Fibroblast of lung (primary cell): ENCODE results near the gene SRRM5.

Experiments used
- EZH2 ChIP-seq: IDR thresholded peaks from 2 replicates; pipeline ENCODE4 v1.5.1; 2012; ENCODE audit warnings: low read length, control low read depth, mild to moderate bottlenecking; ENCODE audit errors: missing control alignments
- TF ChIP-seq, protein P1 (sequence below), 2 donors: IDR thresholded peaks in 1 of 2; conservative IDR thresholded peaks in 1 of 2; 1 replicate in 1 of 2; 2 replicates in 1 of 2; pipeline ENCODE4 v1.5.1; 2011 to 2012; ENCODE audit warnings: low read length in 2 of 2, control low read depth in 1 of 2, inconsistent platforms in 1 of 2, low read depth in 1 of 2, mild to moderate bottlenecking in 1 of 2

DNA sequence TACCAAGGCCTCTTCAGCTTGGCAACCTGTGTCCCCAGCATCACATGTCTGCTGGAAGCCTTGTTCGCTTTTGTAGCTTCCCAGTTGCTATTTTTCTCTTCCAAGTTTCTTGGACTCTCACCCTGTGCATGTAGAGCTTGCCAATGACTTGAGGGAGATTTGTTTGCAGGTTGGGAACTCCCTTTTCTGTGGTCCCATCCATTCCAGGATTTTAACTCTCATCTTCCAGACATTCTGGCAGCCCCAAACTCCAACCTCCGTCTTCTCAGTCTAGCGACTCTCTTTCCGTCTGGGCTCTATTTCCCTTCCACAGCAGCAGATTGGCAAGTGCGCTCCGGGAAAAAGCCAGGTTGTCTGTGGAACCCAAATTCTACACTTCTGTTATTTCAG, 49.1 kb downstream of the SRRM5 start:
- TF ChIP-seq, protein P1, sequence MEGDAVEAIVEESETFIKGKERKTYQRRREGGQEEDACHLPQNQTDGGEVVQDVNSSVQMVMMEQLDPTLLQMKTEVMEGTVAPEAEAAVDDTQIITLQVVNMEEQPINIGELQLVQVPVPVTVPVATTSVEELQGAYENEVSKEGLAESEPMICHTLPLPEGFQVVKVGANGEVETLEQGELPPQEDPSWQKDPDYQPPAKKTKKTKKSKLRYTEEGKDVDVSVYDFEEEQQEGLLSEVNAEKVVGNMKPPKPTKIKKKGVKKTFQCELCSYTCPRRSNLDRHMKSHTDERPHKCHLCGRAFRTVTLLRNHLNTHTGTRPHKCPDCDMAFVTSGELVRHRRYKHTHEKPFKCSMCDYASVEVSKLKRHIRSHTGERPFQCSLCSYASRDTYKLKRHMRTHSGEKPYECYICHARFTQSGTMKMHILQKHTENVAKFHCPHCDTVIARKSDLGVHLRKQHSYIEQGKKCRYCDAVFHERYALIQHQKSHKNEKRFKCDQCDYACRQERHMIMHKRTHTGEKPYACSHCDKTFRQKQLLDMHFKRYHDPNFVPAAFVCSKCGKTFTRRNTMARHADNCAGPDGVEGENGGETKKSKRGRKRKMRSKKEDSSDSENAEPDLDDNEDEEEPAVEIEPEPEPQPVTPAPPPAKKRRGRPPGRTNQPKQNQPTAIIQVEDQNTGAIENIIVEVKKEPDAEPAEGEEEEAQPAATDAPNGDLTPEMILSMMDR (conservative IDR thresholded peaks at IDR 0.05 in 1 of 2, IDR thresholded peaks at IDR 0.05 in 1 of 2; ENCODE audit: low read depth in 1 of 2, low read length in 2 of 2), result no peak
- no peak for TF ChIP-seq EZH2
